Activated CD8-positive, alpha-beta memory T cell treated with anti-CD3 and anti-CD28 coated beads, Interleukin-2, amount 50 U/mL, for 4 hours (primary cell): ENCODE data around the gene SAP25.

Source experiments
- DNase-seq: peaks from one replicate; pipeline ENCODE4 v3.0.0-alpha.2; 2020

SAP25 gene

GRCh38 chr7:100573691-100574361, at the start of gene SAP25:
Gene SAP25 (minus strand): TSS chr7:100573900. CDS start chr7:100573742, 158 bp downstream.
- DNase-seq, result no peak

- DNase-seq, result no peak
Observed at GRCh38 chr7:100621554-100621953, 47.9 kb upstream of the SAP25 start.

GRCh38 chr7:100620804-100621203, 47.1 kb upstream of the SAP25 start:
- no peak for DNase-seq

- no peak for DNase-seq
Observed at GRCh38 chr7:100620239-100620638, 46.5 kb upstream of the SAP25 start.

- DNase-seq, result no peak
Observed at GRCh38 chr7:100614308-100614861, 40.7 kb upstream of the SAP25 start.

- DNase-seq, result no peak
Observed at GRCh38 chr7:100613412-100614175, 39.9 kb upstream of the SAP25 start.

GRCh38 chr7:100612730-100613390, 39.2 kb upstream of the SAP25 start:
- DNase-seq, result no peak

GRCh38 chr7:100611983-100612729, 38.5 kb upstream of the SAP25 start, which contains the start of gene MOSPD3:
Gene MOSPD3 (plus strand): TSS chr7:100612540. CDS start chr7:100612792, 252 bp downstream.
- peak; percentile 98 for DNase-seq

- DNase-seq, result no peak
Observed at GRCh38 chr7:100609958-100610357, 36.3 kb upstream of the SAP25 start.

GRCh38 chr7:100607111-100607510, 33.4 kb upstream of the SAP25 start:
- DNase-seq, result no peak

- DNase-seq, result no peak
Observed at GRCh38 chr7:100606313-100606712, 32.6 kb upstream of the SAP25 start.

- no peak for DNase-seq
Observed at GRCh38 chr7:100604976-100605911, 31.5 kb upstream of the SAP25 start.

GRCh38 chr7:100604028-100604975, 30.6 kb upstream of the SAP25 start:
- peak; percentile 74 for DNase-seq

GRCh38 chr7:100603726-100604027, 30.0 kb upstream of the SAP25 start:
- no peak for DNase-seq

GRCh38 chr7:100602889-100603725, 29.4 kb upstream of the SAP25 start:
- no peak for DNase-seq

GRCh38 chr7:100600730-100601038, 27.0 kb upstream of the SAP25 start:
- DNase-seq, result no peak

- DNase-seq, result no peak
Observed at GRCh38 chr7:100599911-100600729, 26.4 kb upstream of the SAP25 start.

- no peak for DNase-seq
Observed at GRCh38 chr7:100598425-100598824, 24.7 kb upstream of the SAP25 start.

- DNase-seq, result no peak
Observed at GRCh38 chr7:100595188-100595587, 21.5 kb upstream of the SAP25 start.
